SK-N-SH (cell line): Measurements from ENCODE around the gene STKLD1. TPM values are rescaled to one million over a fixed set of nuclear protein-coding genes. Genes with fewer than 3 reads are reported as not detected.
"Not testable (repeated sequence)": the region's sequence is repeated elsewhere in the genome, so short reads cannot be mapped to it uniquely, and the experiment has no call there.

ENCODE experiments used
- CTCF ChIA-PET: fragments of 300-600, 350-600 bp; formaldehyde crosslinking; extraction: SDS; loops from one replicate; lab custom pipeline; 2021; lab: Yijun Ruan, JAX
- POLR2A ChIA-PET: fragments of 350-600 bp; sonication (Branson Sonifier 250); formaldehyde crosslinking; extraction: SDS; loops from one replicate; lab custom pipeline; 2020; ENCODE audit warnings: antibody characterized with exemption, inconsistent platforms; lab: Yijun Ruan, JAX
- DNase-seq: peaks from one replicate; pipeline ENCODE4 v3.0.0; 2012
- H2AFZ ChIP-seq: fragments of 200-600 bp; sonication (generic); 2 replicates; pipeline ENCODE4 v1.8.1; 2016; ENCODE audit warnings: antibody characterized with exemption, mild to moderate bottlenecking, low read depth
- H3F3A ChIP-seq: fragments of 200-600 bp; sonication (generic); replicated peaks from 2 replicates; pipeline ENCODE3; 2016; ENCODE audit warnings: antibody characterized with exemption, mild to moderate bottlenecking; ENCODE audit not compliant: insufficient read depth
- H3K27ac ChIP-seq, 2 experiments: fragments of 200-500 bp in 1 of 2; fragments of 200-600 bp in 1 of 2; sonication (Bioruptor generic) in 1 of 2; sonication (generic), shearing (Covaris generic) in 1 of 2; 2 replicates each; pipeline versions ENCODE4 v1.5.1 to v1.6.1; 2014 to 2016; ENCODE audit warnings: low read depth in 2 of 2, inconsistent platforms in 1 of 2, low read length in 1 of 2, mild to moderate bottlenecking in 1 of 2, mixed read lengths in 1 of 2
- H3K27me3 ChIP-seq: fragments of 200-600 bp; sonication (generic), shearing (Covaris generic); 2 replicates; pipeline ENCODE4 v1.6.1; 2016; ENCODE audit warnings: mixed run types; ENCODE audit not compliant: insufficient read depth
- H3K36me3 ChIP-seq, 2 experiments: fragments of 200-500 bp in 1 of 2; fragments of 200-600 bp in 1 of 2; sonication (Bioruptor generic) in 1 of 2; sonication (generic) in 1 of 2; replicated peaks in 1 of 2; 2 replicates each; pipeline versions ENCODE3 to v1.5.1; 2014 to 2016; ENCODE audit warnings: low read length in 1 of 2, mild to moderate bottlenecking in 1 of 2; ENCODE audit not compliant: insufficient read depth in 2 of 2, control insufficient read depth in 1 of 2
- H3K4me1 ChIP-seq, 2 experiments: fragments of 200-500 bp in 1 of 2; fragments of 200-600 bp in 1 of 2; sonication (Bioruptor generic) in 1 of 2; sonication (generic), shearing (Covaris generic) in 1 of 2; 2 replicates each; pipeline versions ENCODE4 v1.5.1 to v1.6.1; 2014 to 2016; ENCODE audit warnings: low read depth in 1 of 2, low read length in 1 of 2, mixed run types in 1 of 2; ENCODE audit not compliant: insufficient read depth in 2 of 2, control insufficient read depth in 1 of 2
- H3K4me2 ChIP-seq: fragments of 200-600 bp; sonication (generic), shearing (Covaris generic); 2 replicates; pipeline ENCODE4 v1.6.1; 2017; ENCODE audit warnings: mixed run types
- H3K4me3 ChIP-seq, 2 experiments: fragments of 200-500 bp in 1 of 2; fragments of 200-600 bp in 1 of 2; sonication (Bioruptor generic) in 1 of 2; sonication (generic), shearing (Covaris generic) in 1 of 2; 2 replicates each; pipeline versions ENCODE4 v1.5.1 to v1.8.1; 2014 to 2016; ENCODE audit warnings: low read depth in 2 of 2, inconsistent platforms in 1 of 2, low read length in 1 of 2, mild to moderate bottlenecking in 1 of 2, mixed read lengths in 1 of 2, moderate library complexity in 1 of 2
- H3K79me2 ChIP-seq: fragments of 200-600 bp; sonication (generic); 2 replicates; pipeline ENCODE4 v1.8.1; 2017; ENCODE audit warnings: mild to moderate bottlenecking; ENCODE audit not compliant: insufficient read depth
- H3K9ac ChIP-seq: fragments of 200-600 bp; sonication (generic); 2 replicates; pipeline ENCODE4 v1.6.1; 2017; ENCODE audit warnings: mixed run types
- H3K9me2 ChIP-seq: fragments of 200-600 bp; sonication (generic); 2 replicates; pipeline ENCODE4 v1.6.1; 2017; ENCODE audit warnings: mixed run types
- H3K9me3 ChIP-seq: fragments of 200-600 bp; sonication (generic); 2 replicates; pipeline ENCODE4 v1.6.1; 2017; ENCODE audit warnings: mixed run types, mild to moderate bottlenecking, moderate library complexity
- H4K20me1 ChIP-seq: fragments of 200-600 bp; sonication (generic); 2 replicates; pipeline ENCODE4 v1.6.1; 2017; ENCODE audit warnings: mild to moderate bottlenecking, mixed run types; ENCODE audit not compliant: insufficient read depth
- CTCF ChIP-seq: fragments of 200-600 bp; sonication (generic); IDR thresholded peaks from 2 replicates; pipeline ENCODE4 v1.6.1; 2017; ENCODE audit warnings: antibody characterized with exemption, mild to moderate bottlenecking, moderate library complexity
- EP300 ChIP-seq, 2 experiments: IDR thresholded peaks; 2 replicates each; pipeline versions ENCODE4 v1.4.0 to v1.6.1; 2012; ENCODE audit warnings: borderline replicate concordance in 1 of 2, low read depth in 1 of 2, low read length in 1 of 2
- FOSL2 ChIP-seq: IDR thresholded peaks from 2 replicates; pipeline ENCODE4 v1.4.0; 2012; ENCODE audit warnings: low read depth, mild to moderate bottlenecking, moderate library complexity, borderline replicate concordance
- FOXJ3 ChIP-seq: sonication (generic); formaldehyde crosslinking; IDR thresholded peaks from 2 replicates; pipeline ENCODE4 v1.5.1; 2020; ENCODE audit warnings: mild to moderate bottlenecking, missing genetic modification reagents
- GATA2 ChIP-seq: sonication (generic); formaldehyde crosslinking; IDR thresholded peaks from 2 replicates; pipeline ENCODE4 v1.5.0; 2020; ENCODE audit warnings: mild to moderate bottlenecking, missing genetic modification reagents
- MXI1 ChIP-seq: IDR thresholded peaks from 2 replicates; pipeline ENCODE4 v1.6.1; 2012; ENCODE audit warnings: mild to moderate bottlenecking, low read depth, low read length, improper control_type of control experiment
- TAF1 ChIP-seq: IDR thresholded peaks from 2 replicates; pipeline ENCODE4 v1.6.1; 2012; ENCODE audit warnings: low read depth, mild to moderate bottlenecking, low read length, moderate library complexity, borderline replicate concordance
- WGBS: methylation state at CpG from one replicate; pipeline ENCODE4 v1.1.6; 2017; ENCODE audit warnings: low lambda C conversion rate; 5-methylcytosine and 5-hydroxymethylcytosine counted together
- polyA plus RNA-seq, 3 experiments: library from polyadenylated mRNA; depleted of rRNA; stranded (reverse); fragments of >200 nt; gene quantifications; 2 replicates each; pipeline ENCODE4 v1.2.3, GENCODE V29; 2012

Gene STKLD1
- polyA plus RNA-seq, 1 of the 3 experiments (the other 2 are of a cell fraction): 2.3 TPM

GRCh38 chr9:133375724-133376654 lies at the start of gene STKLD1, which contains the start of gene SURF4 (continued):
- TF ChIP-seq EP300 (IDR thresholded peaks at IDR 0.05; ENCODE audit: borderline replicate concordance in 1 of 2, low read depth in 1 of 2, low read length in 1 of 2): peak in 1 of 2 experiments; percentile 27; a peak in 1 of 4 replicates
- TF ChIP-seq MXI1: no peak

- H3K27ac ChIP-seq, H3K4me3 ChIP-seq, DNase-seq, H3K9me3 ChIP-seq, H3K9ac ChIP-seq, H4K20me1 ChIP-seq, H3K9me2 ChIP-seq, H3K4me2 ChIP-seq, POLR2A ChIA-PET, H3K27me3 ChIP-seq, H2AFZ ChIP-seq, H3K79me2 ChIP-seq, H3K4me1 ChIP-seq: not testable (repeated sequence)
- H3F3A ChIP-seq: peaks cover 15% of the 10 kb centered on the region
- CTCF ChIA-PET: interaction anchor here (0.6 to 2.2 kb wide), 2 partner anchors 141 to 145 kb away, joined by 3 to 16 read pairs; no protein-coding TSS in a partner anchor
- WGBS: 96% methylated on average over 6 of the region's 6 CpGs
- peaks cover 12 to 20% of the 10 kb centered on the region in 2 experiments for H3K36me3 ChIP-seq
Measured at GRCh38 chr9:133327021-133327420, 49.1 kb upstream of the STKLD1 start.

GRCh38 chr9:133327834-133328484 lies 48.2 kb upstream of the STKLD1 start:
- WGBS: 91% methylated on average over 9 of the region's 10 CpGs
- no peak overlapping the region for H3K4me2 ChIP-seq

More at GRCh38 chr9:133327834-133328484, 48.2 kb upstream of the STKLD1 start:
- no peaks in the 10 kb centered on the region for H3K9me3 ChIP-seq
- no peak overlapping the region for H2AFZ ChIP-seq
- H3K9ac ChIP-seq: no peak overlapping the region
- POLR2A ChIA-PET: no interaction called here
- H4K20me1 ChIP-seq: 0 out of 2 replicates have a peak, but pooled peaks cover 7% of the 10 kb centered on the region
- H3F3A ChIP-seq: peaks cover 15% of the 10 kb centered on the region
- DNase-seq: no peak
- no peaks in the 10 kb centered on the region for H3K4me1 ChIP-seq
- no peaks in the 10 kb centered on the region for H3K27me3 ChIP-seq
- TF ChIP-seq GATA2 (CRISPR knock-in tag) (no peak), FOXJ3 (CRISPR knock-in tag) (no peak), TAF1 (no peak), CTCF (no peak), FOSL2 (no peak)
- no peak overlapping the region for H3K27ac ChIP-seq
- CTCF ChIA-PET: interaction anchor here (0.5 to 3.3 kb wide), 3 partner anchors 141 to 150 kb away, joined by 3 to 47 read pairs (median 3); no protein-coding TSS in a partner anchor
- no peaks in the 10 kb centered on the region for H3K79me2 ChIP-seq
- no peaks in the 10 kb centered on the region for H3K9me2 ChIP-seq
- peaks cover 21 to 29% of the 10 kb centered on the region in 2 experiments for H3K36me3 ChIP-seq
- no peak overlapping the region for H3K4me3 ChIP-seq
